Measurements from ENCODE around the gene VDAC2.

DNA sequence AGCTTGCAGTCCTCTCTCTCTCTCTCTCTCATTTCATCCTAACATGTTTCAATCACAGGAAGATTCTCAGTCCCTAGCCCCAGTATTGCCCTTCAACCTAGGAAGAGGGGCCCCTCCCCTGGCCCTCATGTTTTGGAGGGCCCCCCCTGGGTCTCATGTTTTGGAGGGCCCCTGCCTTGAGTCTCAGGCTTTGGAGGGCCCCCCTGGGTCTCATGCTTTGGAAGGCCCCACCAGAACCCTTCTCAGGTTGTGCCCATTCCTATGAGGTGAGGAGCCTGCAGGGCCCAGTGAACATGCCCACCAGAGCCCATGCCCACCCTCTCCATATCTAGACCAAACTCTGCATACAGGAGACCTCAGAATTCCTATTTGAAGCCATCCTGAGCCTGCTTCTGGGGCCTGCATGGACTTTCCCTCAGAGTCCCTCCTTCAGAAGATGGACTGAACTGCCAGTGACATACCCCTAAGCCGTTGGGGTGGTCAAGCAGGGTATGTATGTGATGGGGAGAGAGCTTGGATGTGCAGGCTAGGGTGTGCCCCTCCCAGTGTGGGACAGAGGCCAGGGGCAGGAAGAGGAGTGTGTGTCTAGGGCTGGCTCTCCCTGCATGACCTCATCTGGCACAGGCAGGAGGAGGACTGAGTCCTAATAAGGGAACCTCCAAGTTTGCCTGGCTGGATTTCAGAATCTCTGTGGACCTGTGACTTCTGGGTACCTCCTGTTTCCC lies 8.1 kb upstream of the VDAC2 start:
- TF ChIP-seq CTCF (conservative IDR thresholded peaks at IDR 0.05; ENCODE audit: low read depth in 2 of 2) (no peak), ZNF331 (CRISPR knock-in tag; IDR thresholded peaks at IDR 0.05; ENCODE audit: low read depth) (no peak), EZH2 (IDR thresholded peaks at IDR 0.05; ENCODE audit: low read depth, unreplicated experiment) (no peak), JUNB (IDR thresholded peaks at IDR 0.05; ENCODE audit: unreplicated experiment) (no peak), ZNF114 (CRISPR knock-in tag; IDR thresholded peaks at IDR 0.05) (no peak), POLR2AphosphoS5 (IDR thresholded peaks at IDR 0.05; ENCODE audit: low read depth) (no peak), CREB1 (CRISPR knock-in tag; IDR thresholded peaks at IDR 0.05; ENCODE audit: low read depth) (no peak), EZH2phosphoT487 (IDR thresholded peaks at IDR 0.05; ENCODE audit: unreplicated experiment) (no peak), STAT1 (IDR thresholded peaks at IDR 0.05; ENCODE audit: unreplicated experiment) (no peak), ETS1 (IDR thresholded peaks at IDR 0.05) (no peak), NANOG (IDR thresholded peaks at IDR 0.05; ENCODE audit: borderline replicate concordance) (no peak)
- TF ChIP-seq, protein P1, sequence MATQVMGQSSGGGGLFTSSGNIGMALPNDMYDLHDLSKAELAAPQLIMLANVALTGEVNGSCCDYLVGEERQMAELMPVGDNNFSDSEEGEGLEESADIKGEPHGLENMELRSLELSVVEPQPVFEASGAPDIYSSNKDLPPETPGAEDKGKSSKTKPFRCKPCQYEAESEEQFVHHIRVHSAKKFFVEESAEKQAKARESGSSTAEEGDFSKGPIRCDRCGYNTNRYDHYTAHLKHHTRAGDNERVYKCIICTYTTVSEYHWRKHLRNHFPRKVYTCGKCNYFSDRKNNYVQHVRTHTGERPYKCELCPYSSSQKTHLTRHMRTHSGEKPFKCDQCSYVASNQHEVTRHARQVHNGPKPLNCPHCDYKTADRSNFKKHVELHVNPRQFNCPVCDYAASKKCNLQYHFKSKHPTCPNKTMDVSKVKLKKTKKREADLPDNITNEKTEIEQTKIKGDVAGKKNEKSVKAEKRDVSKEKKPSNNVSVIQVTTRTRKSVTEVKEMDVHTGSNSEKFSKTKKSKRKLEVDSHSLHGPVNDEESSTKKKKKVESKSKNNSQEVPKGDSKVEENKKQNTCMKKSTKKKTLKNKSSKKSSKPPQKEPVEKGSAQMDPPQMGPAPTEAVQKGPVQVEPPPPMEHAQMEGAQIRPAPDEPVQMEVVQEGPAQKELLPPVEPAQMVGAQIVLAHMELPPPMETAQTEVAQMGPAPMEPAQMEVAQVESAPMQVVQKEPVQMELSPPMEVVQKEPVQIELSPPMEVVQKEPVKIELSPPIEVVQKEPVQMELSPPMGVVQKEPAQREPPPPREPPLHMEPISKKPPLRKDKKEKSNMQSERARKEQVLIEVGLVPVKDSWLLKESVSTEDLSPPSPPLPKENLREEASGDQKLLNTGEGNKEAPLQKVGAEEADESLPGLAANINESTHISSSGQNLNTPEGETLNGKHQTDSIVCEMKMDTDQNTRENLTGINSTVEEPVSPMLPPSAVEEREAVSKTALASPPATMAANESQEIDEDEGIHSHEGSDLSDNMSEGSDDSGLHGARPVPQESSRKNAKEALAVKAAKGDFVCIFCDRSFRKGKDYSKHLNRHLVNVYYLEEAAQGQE (IDR thresholded peaks at IDR 0.05; ENCODE audit: unreplicated experiment) = no peak
- TF ChIP-seq, protein P2, sequence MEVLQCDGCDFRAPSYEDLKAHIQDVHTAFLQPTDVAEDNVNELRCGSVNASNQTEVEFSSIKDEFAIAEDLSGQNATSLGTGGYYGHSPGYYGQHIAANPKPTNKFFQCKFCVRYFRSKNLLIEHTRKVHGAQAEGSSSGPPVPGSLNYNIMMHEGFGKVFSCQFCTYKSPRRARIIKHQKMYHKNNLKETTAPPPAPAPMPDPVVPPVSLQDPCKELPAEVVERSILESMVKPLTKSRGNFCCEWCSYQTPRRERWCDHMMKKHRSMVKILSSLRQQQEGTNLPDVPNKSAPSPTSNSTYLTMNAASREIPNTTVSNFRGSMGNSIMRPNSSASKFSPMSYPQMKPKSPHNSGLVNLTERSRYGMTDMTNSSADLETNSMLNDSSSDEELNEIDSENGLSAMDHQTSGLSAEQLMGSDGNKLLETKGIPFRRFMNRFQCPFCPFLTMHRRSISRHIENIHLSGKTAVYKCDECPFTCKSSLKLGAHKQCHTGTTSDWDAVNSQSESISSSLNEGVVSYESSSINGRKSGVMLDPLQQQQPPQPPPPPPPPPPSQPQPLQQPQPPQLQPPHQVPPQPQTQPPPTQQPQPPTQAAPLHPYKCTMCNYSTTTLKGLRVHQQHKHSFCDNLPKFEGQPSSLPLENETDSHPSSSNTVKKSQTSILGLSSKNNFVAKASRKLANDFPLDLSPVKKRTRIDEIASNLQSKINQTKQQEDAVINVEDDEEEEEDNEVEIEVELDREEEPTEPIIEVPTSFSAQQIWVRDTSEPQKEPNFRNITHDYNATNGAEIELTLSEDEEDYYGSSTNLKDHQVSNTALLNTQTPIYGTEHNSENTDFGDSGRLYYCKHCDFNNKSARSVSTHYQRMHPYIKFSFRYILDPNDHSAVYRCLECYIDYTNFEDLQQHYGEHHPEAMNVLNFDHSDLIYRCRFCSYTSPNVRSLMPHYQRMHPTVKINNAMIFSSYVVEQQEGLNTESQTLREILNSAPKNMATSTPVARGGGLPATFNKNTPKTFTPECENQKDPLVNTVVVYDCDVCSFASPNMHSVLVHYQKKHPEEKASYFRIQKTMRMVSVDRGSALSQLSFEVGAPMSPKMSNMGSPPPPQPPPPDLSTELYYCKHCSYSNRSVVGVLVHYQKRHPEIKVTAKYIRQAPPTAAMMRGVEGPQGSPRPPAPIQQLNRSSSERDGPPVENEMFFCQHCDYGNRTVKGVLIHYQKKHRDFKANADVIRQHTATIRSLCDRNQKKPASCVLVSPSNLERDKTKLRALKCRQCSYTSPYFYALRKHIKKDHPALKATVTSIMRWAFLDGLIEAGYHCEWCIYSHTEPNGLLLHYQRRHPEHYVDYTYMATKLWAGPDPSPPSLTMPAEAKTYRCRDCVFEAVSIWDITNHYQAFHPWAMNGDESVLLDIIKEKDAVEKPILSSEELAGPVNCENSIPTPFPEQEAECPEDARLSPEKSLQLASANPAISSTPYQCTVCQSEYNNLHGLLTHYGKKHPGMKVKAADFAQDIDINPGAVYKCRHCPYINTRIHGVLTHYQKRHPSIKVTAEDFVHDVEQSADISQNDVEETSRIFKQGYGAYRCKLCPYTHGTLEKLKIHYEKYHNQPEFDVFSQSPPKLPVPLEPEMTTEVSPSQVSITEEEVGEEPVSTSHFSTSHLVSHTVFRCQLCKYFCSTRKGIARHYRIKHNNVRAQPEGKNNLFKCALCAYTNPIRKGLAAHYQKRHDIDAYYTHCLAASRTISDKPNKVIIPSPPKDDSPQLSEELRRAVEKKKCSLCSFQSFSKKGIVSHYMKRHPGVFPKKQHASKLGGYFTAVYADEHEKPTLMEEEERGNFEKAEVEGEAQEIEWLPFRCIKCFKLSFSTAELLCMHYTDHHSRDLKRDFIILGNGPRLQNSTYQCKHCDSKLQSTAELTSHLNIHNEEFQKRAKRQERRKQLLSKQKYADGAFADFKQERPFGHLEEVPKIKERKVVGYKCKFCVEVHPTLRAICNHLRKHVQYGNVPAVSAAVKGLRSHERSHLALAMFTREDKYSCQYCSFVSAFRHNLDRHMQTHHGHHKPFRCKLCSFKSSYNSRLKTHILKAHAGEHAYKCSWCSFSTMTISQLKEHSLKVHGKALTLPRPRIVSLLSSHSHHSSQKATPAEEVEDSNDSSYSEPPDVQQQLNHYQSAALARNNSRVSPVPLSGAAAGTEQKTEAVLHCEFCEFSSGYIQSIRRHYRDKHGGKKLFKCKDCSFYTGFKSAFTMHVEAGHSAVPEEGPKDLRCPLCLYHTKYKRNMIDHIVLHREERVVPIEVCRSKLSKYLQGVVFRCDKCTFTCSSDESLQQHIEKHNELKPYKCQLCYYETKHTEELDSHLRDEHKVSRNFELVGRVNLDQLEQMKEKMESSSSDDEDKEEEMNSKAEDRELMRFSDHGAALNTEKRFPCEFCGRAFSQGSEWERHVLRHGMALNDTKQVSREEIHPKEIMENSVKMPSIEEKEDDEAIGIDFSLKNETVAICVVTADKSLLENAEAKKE (CRISPR knock-in tag; IDR thresholded peaks at IDR 0.05) = no peak

All from GM23338 (cell line).